ENCODE results near the gene TGFBRAP1.

The TGFBRAP1 gene

GRCh38 chr2:105315314-105315713, 14.2 kb downstream of the TGFBRAP1 start:
- DNase-seq (ENCODE audit: extremely low spot score): no peak
- ChIA-PET POLR2A (no interaction called here), CTCF (no interaction called here)
- TF ChIP-seq ARNT (IDR thresholded peaks at IDR 0.05) (no peak), ELF4 (IDR thresholded peaks at IDR 0.05) (no peak), SP1 (IDR thresholded peaks at IDR 0.05) (no peak), ZNF384 (IDR thresholded peaks at IDR 0.05) (no peak), FOXM1 (IDR thresholded peaks at IDR 0.05; ENCODE audit: borderline replicate concordance) (no peak), NFRKB (IDR thresholded peaks at IDR 0.05) (no peak), HDGF (IDR thresholded peaks at IDR 0.05; ENCODE audit: borderline replicate concordance) (no peak), SUZ12 (IDR thresholded peaks at IDR 0.05) (no peak), FOXA1 (IDR thresholded peaks at IDR 0.05) (no peak)
- TF ChIP-seq, protein P1, sequence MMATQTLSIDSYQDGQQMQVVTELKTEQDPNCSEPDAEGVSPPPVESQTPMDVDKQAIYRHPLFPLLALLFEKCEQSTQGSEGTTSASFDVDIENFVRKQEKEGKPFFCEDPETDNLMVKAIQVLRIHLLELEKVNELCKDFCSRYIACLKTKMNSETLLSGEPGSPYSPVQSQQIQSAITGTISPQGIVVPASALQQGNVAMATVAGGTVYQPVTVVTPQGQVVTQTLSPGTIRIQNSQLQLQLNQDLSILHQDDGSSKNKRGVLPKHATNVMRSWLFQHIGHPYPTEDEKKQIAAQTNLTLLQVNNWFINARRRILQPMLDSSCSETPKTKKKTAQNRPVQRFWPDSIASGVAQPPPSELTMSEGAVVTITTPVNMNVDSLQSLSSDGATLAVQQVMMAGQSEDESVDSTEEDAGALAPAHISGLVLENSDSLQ (IDR thresholded peaks at IDR 0.05): no peak

DNA sequence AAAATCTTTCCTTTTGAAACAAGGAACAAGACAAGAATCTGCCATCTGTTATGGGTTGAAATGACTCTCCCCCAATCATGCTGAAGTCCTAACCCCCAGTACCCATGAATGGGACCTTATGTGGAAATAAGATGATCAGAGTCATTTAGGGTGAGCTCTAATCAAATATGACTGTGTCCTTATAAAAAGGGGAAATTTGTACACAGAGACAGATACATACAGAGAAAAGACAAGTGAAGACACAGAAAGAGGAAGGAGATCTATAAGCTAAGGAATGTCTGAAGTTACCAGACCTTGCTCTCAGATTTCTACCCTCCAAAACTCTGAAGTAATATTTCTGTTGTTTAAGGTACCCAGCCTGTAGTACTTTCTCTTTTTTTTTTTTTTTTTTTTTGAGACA, 15.7 kb downstream of the TGFBRAP1 start:
- ChIA-PET CTCF (no interaction called here), POLR2A (no interaction called here)
- no peak for TF ChIP-seq SP1 (IDR thresholded peaks at IDR 0.05)
- DNase-seq (ENCODE audit: extremely low spot score): no peak

DNA sequence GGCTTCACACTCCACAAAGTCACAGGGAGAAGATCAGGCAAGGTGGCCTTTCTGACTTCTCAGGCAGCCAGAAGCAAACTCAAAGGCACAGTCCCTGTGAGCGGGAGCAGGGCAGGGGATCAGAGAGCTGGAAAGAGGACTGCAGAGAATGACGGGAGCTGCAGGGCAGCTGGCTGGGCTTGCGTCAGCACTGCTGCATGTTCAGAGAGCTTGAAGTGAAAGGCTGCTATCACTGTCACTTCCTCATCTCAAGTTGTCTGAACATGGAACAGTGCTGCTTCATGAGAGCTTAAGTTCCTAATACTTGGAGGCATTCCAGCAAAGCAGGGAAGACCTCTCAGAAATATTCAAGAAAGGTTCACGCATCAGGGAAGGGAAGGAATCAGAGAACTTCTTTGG, 20.4 kb downstream of the TGFBRAP1 start:
- POLR2A ChIA-PET: no interaction called here
- CTCF ChIA-PET: interaction anchor here (0.9 kb wide), 1 partner anchor 15 kb away, joined by 9 read pairs; no protein-coding TSS in a partner anchor
- DNase-seq (ENCODE audit: extremely low spot score): no peak
- TF ChIP-seq L3MBTL2 (conservative IDR thresholded peaks at IDR 0.05) (no peak), SUZ12 (IDR thresholded peaks at IDR 0.05) (no peak), HDGF (IDR thresholded peaks at IDR 0.05; ENCODE audit: borderline replicate concordance) (no peak)

- DNase-seq (ENCODE audit: extremely low spot score): no peak
- POLR2A ChIA-PET: interaction anchor here (0.8 kb wide), 1 partner anchor 22 kb away, joined by 3 read pairs; no protein-coding TSS in a partner anchor
- TF ChIP-seq SUZ12 (IDR thresholded peaks at IDR 0.05) (no peak), BHLHE40 (IDR thresholded peaks at IDR 0.05; ENCODE audit: borderline replicate concordance) (no peak), FOXK2 (IDR thresholded peaks at IDR 0.05) (no peak), ARNT (IDR thresholded peaks at IDR 0.05) (no peak), LEF1 (IDR thresholded peaks at IDR 0.05; ENCODE audit: borderline replicate concordance) (no peak), FOXA1 (IDR thresholded peaks at IDR 0.05) (no peak), NFRKB (IDR thresholded peaks at IDR 0.05) (no peak), SP1 (IDR thresholded peaks at IDR 0.05) (no peak), L3MBTL2 (conservative IDR thresholded peaks at IDR 0.05) (no peak), ZNF384 (IDR thresholded peaks at IDR 0.05) (no peak), FOXM1 (IDR thresholded peaks at IDR 0.05; ENCODE audit: borderline replicate concordance) (no peak), CTBP1 (IDR thresholded peaks at IDR 0.05; ENCODE audit: borderline replicate concordance) (no peak), TARDBP (IDR thresholded peaks at IDR 0.05) (no peak)
- TF ChIP-seq, protein P1 (IDR thresholded peaks at IDR 0.05): no peak
- CTCF ChIA-PET: interaction anchor here (0.9 kb wide), 1 partner anchor 14 kb away, joined by 9 read pairs; no protein-coding TSS in a partner anchor
Measured at GRCh38 chr2:105308382-105309146, 21.0 kb downstream of the TGFBRAP1 start.

DNA sequence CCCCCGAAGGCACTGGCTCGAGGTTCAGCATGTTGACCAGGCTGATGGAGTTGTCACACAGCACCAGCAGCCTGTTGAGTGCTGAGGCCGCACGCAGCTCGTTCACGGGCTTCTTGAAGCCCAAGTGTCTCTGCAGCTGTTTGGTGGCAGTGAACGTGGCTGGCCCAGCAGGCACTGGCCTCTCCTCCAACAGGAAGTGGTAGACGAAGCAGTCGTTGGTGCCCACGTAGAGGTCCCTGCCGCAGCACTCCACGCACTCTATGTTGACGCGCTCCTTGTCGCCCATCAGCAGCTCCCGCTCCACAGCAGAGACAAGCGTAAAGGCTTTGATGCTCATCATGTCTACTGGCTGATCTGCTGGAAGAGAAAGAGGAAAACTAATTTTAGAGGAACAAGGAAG, 21.6 kb downstream of the TGFBRAP1 start:
- DNase-seq (ENCODE audit: extremely low spot score): no peak
- TF ChIP-seq LEF1 (IDR thresholded peaks at IDR 0.05; ENCODE audit: borderline replicate concordance): no peak
- ChIA-PET POLR2A (interaction anchor here (0.8 kb wide), 1 partner anchor 22 kb away, joined by 3 read pairs; no protein-coding TSS in a partner anchor), CTCF (no interaction called here)

DNA sequence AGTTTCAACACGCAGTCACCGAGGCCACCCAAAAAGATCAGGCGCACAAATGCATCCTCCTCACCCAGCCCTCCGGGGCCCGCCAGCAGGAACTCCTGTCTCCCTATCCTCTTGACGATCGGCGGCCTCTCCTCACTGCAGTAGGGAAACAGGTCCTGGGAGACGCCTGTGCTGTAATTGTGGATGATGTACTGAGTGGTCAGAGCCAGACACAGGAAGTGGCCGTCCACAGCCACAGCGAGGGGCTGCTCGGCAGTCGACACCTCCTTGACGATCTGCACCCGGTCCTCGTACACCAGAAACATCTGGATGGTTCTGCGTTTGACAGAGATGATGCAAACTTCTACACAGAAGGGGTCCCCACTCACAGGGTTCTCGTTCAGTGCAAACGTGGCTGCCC, 22.0 kb downstream of the TGFBRAP1 start:
- ChIA-PET POLR2A (no interaction called here), CTCF (no interaction called here)
- DNase-seq (ENCODE audit: extremely low spot score): no peak
- TF ChIP-seq SUZ12 (IDR thresholded peaks at IDR 0.05) (no peak), NFRKB (IDR thresholded peaks at IDR 0.05) (no peak), L3MBTL2 (conservative IDR thresholded peaks at IDR 0.05) (no peak), SP1 (IDR thresholded peaks at IDR 0.05) (no peak), ELF4 (IDR thresholded peaks at IDR 0.05) (no peak), TARDBP (IDR thresholded peaks at IDR 0.05) (no peak), ZNF384 (IDR thresholded peaks at IDR 0.05) (no peak), FOXA1 (IDR thresholded peaks at IDR 0.05) (no peak), ARNT (IDR thresholded peaks at IDR 0.05) (no peak), CTBP1 (IDR thresholded peaks at IDR 0.05; ENCODE audit: borderline replicate concordance) (no peak), LEF1 (IDR thresholded peaks at IDR 0.05; ENCODE audit: borderline replicate concordance) (no peak), FOXM1 (IDR thresholded peaks at IDR 0.05; ENCODE audit: borderline replicate concordance) (no peak), FOXK2 (IDR thresholded peaks at IDR 0.05) (no peak), BHLHE40 (IDR thresholded peaks at IDR 0.05; ENCODE audit: borderline replicate concordance) (no peak)
- TF ChIP-seq, protein P1 (IDR thresholded peaks at IDR 0.05): no peak

GRCh38 chr2:105307146-105307545, 22.4 kb downstream of the TGFBRAP1 start:
- ChIA-PET CTCF (no interaction called here), POLR2A (no interaction called here)
- TF ChIP-seq BHLHE40 (IDR thresholded peaks at IDR 0.05; ENCODE audit: borderline replicate concordance) (no peak), SUZ12 (IDR thresholded peaks at IDR 0.05) (no peak), ELF4 (IDR thresholded peaks at IDR 0.05) (no peak), CTBP1 (IDR thresholded peaks at IDR 0.05; ENCODE audit: borderline replicate concordance) (no peak)
- no peak for DNase-seq (ENCODE audit: extremely low spot score)

Data from HEK293T (cell line).